Kidney capillary endothelial cell (primary cell): ENCODE measurements around the gene ZBTB43.
"Not testable (repeated sequence)": the region's sequence is repeated elsewhere in the genome, so short reads cannot be mapped to it uniquely, and the experiment has no call there.

Source experiments
- DNase-seq: peaks from one replicate; pipeline ENCODE4 v3.0.0-alpha.2; 2018; ENCODE audit warnings: low spot score

The ZBTB43 gene

GRCh38 chr9:126804696-126805553, at the start of gene ZBTB43:
Gene ZBTB43, plus strand, starts transcription at chr9:126805040. Its CDS starts 27,470 bp downstream, at chr9:126832510.
- peak; percentile 96 for DNase-seq

GRCh38 chr9:126755317-126755875, 49.4 kb upstream of the ZBTB43 start:
- DNase-seq = no peak

GRCh38 chr9:126756238-126756637, 48.6 kb upstream of the ZBTB43 start:
- DNase-seq = no peak

- DNase-seq = no peak
These were observed 47.9 kb upstream of the ZBTB43 start for GRCh38 chr9:126756876-126757415.

DNA sequence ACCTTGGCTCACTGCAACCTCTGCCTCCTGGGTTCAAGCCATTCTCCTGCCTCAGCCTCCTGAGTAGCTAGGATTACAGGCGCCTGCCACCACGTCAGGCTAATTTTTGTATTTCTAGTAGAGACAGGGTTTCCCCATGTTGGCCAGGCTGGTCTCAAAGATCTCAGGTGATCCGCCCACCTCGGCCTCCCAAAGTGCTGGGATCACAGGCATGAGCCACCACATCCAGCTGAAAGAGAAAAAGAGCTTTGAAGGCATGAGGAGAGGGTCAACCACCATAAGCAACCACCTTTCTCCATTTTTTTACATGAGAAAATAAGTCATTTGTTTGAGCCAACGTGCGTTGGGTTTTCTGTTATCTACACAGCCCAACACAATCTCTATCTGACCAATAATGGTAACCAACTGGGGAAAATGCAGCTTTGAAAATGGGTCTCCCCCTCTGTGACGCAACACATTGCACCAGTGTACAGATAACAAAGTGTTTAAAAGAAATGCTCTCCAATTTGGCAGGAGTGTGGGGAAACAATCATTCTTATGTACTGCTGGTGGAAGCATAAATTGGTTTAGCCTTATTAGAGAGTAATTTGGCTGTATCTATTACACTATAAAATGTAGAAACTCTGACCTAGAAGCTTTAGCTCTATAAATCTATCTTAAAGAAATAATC, 45.8 kb upstream of the ZBTB43 start:
- DNase-seq = no peak

GRCh38 chr9:126761274-126761673, 43.6 kb upstream of the ZBTB43 start:
- DNase-seq = no peak

DNA sequence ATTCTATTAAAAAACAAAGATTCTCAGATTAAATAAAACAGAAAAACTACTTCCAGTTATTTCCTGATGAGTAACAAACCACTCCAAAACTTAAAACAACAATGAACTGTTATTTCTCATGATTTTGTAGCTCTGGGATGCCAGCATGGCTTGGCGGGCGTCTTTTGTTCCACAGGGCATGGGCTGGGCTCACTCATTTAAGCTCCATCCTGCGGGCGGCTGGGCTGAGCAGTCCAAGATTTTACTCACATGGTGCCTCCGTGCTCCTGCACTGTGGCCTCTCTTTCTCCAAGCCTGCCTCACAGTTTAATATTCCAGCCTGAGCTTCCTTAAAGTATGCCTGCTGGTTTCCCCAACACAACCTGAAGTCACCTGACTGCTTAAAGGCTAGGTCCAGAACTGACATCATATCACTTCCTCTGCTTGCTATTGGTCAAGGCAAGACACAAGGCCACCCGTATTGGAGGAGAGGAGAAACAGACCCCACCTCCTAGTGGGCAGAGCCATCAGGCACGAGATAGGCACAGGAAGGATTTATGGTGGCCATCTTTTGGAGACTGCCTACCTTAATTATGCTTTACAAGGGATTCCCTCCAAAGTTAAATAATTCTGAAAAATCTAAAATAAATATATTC, 41.6 kb upstream of the ZBTB43 start:
- no peak for DNase-seq

DNA sequence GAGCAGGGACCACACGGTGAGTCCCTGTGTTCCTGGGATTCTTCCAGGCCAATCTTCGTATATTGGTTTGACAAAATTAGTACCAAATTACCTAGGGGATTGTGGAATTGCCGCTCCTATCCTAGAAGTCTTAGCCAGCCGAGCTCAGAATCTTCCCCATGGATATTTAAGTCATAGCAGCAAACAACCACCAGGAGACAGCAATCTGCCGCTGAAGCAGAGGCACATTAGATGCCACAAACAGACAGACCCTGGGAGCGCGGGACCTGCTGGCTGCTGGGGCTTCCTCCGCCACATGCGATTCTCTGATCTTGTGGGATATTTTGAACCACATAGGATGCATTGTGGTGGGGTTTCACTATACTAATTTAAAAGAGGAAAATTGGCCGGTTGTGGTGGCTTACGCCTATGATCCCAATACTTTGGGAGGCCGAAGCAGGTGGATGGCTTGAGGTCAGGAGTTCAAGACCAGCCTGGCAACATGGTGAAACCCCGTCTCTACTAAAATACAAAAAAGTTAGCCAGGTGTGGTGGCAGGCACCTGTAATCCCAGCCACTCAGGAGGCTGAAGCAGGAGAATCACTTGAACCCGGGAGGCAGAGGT, 31.7 kb upstream of the ZBTB43 start:
- no peak for DNase-seq

DNA sequence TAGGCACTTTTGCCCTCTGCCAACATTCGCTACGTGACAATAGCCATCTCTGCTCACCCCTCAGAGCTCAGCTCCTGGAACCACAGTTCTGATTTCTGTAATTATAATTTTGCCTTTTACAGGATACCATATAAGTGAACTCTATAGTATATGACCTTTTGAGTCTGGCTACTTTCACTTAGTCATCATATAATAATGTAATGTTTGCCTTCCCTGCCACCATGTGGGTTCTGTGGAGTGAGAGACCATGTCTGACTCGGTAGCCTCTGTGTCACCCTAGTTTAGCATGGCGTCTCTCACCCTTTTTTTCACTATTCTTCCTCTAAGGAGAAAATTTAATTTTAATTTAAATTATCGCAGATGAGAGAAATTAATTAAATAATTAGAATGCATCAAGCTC, 28.9 kb upstream of the ZBTB43 start:
- DNase-seq = no peak

DNA sequence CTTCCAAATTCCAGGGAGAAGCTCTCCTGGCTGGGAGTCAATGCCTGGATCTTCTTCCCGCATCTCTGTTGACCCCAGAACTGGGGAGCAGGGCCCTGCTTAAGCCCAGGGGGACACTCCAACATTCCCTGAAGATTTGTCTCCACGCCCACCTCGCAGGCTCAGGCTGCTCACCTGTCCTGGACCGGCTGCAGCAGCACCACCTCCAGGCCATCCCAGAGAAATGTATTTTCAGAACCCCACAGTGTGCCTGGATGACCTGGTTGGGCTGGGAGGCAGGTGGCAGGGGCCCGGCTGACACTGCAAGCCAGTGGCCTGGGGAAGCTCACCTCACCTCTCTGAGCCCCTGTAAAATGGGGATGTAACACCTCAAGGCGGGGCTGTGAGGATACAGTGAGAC, 27.1 kb upstream of the ZBTB43 start:
- DNase-seq = no peak

GRCh38 chr9:126778141-126778540, 26.7 kb upstream of the ZBTB43 start:
- DNase-seq = no peak

GRCh38 chr9:126778696-126779095, 26.1 kb upstream of the ZBTB43 start:
- not testable (repeated sequence) for DNase-seq

GRCh38 chr9:126781186-126782052, 23.4 kb upstream of the ZBTB43 start:
- DNase-seq = peak; percentile 60

DNA sequence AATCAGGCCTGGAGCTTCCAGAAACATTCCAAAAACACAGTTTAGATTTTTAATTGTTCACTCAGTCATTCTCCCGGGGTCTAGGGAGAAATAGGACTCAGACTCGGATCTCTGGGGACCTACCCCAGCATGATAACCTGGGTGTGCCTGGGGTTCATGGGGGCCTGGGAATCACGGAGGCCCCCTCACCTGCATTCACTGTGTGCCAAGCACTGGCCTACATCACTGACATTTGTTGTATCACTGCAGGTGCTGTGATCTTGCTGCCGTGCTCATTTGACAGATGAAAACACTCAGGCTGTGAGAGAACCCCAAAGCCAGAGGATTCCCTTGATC, 22.8 kb upstream of the ZBTB43 start:
- DNase-seq = no peak

GRCh38 chr9:126783949-126784348, 20.9 kb upstream of the ZBTB43 start:
- DNase-seq = no peak

GRCh38 chr9:126784401-126784800, 20.4 kb upstream of the ZBTB43 start:
- no peak for DNase-seq

GRCh38 chr9:126784841-126785240, 20.0 kb upstream of the ZBTB43 start:
- not testable (repeated sequence) for DNase-seq

- no peak for DNase-seq
These were observed 16.8 kb upstream of the ZBTB43 start for GRCh38 chr9:126788046-126788445.

GRCh38 chr9:126788634-126789349, 16.0 kb upstream of the ZBTB43 start:
- DNase-seq = no peak

DNA sequence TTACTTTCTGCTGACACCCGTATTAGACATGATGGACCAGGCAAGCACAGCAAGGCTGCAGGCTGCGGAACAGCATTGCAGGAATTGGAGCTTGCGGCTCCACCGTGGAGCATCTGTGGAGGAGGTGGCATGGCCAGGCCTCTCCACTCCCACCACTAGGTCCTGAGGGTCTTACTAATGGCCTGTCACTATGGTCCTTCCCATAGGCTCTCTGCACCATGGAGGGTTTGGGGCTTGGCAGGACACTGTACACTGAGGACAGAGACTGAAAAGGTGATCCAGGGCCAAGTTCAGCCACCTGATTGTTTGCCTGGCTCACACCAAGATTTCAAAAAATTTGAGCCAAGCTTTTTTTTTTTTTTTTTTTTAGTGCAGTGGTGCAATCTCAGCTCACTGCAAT, 14.3 kb upstream of the ZBTB43 start:
- no peak for DNase-seq
